GM10266 (cell line): ENCODE data around the gene TMC3.

Experiments
- DNase-seq: peaks from one replicate; pipeline ENCODE4 v3.0.0; 2012; ENCODE audit errors: extremely low spot score
- CTCF ChIP-seq: IDR thresholded peaks from 2 replicates; pipeline ENCODE4 v1.5.1; 2012; ENCODE audit warnings: mild to moderate bottlenecking, low read depth; ENCODE audit not compliant: control insufficient read depth, insufficient read depth; ENCODE audit errors: missing control alignments

The TMC3 gene

GRCh38 chr15:81294516-81294880 lies 79.5 kb downstream of the TMC3 start:
- DNase-seq = no peak
- peak; percentile 63 for TF ChIP-seq CTCF

- no peak for TF ChIP-seq CTCF
- DNase-seq = peak; percentile 65
Measured at GRCh38 chr15:81293728-81294515, 80.1 kb downstream of the TMC3 start.

DNA sequence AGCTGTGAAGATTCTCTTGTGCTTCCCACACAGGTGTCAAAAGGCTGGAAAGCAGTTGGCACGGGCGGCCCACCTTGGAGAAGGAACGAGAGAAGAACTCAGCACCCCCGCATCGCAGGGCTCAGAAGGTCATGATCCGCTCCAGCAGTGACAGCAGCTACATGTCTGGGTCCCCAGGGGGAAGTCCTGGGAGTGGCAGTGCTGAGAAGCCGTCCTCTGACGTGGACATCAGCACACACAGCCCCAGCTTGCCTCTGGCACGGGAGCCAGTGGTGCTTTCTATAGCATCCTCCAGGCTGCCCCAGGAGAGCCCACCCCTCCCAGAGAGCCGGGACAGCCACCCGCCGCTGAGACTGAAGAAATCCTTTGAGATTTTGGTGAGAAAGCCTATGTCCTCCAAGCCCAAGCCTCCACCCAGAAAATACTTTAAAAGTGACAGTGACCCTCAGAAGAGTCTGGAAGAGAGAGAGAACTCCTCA lies 81.5 kb downstream of the TMC3 start:
- DNase-seq = peak; percentile 64
- peak; percentile 4 for TF ChIP-seq CTCF

GRCh38 chr15:81291916-81292522 lies 82.0 kb downstream of the TMC3 start:
- TF ChIP-seq CTCF = no peak
- no peak for DNase-seq

DNA sequence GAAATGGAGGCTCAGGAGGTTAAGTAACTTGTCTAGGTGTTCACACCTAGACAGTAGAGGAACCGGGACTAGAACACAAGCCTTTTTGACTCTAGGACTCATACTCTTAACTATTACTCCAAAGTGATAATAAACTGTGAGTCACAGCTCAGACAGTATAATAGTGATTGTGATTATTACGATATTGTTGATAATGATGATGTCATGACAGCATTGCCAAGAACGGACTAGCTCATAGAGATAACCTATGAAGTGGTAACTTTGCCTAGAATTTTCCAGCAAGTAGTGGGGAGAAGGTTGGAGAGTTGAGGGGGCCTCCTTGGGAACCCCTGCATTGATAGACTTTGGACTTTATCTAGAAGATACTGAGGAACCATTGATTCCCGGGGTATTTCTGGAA lies 84.1 kb downstream of the TMC3 start:
- no peak for DNase-seq
- no peak for TF ChIP-seq CTCF

DNA sequence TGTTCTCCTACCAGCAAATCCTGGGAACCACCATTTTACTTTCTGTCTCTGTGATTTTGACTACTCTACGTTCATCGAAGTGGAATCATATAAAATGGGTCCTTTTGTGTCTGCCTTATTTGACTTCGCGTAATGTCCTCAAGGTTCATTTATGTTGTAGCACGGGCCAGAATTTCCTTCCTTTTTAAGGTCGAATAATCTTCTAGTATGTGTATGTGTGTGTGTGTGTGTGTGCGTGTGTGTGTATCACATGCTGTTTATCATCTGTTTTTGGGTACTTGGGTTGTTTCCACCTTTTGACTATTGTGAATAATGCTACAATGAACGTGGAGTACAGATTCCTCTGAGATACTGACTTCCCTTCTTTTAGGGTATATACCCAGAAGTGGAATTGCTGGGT lies 85.4 kb downstream of the TMC3 start:
- TF ChIP-seq CTCF = no peak

GRCh38 chr15:81288040-81288439 lies 86.0 kb downstream of the TMC3 start:
- no peak for DNase-seq
- no peak for TF ChIP-seq CTCF

More for the DNA sequence above, 85.4 kb downstream of the TMC3 start:
- DNase-seq = no peak
